ENCODE measurements around the gene EPS8L2. TPM values are rescaled to one million over a fixed set of nuclear protein-coding genes. Genes with fewer than 3 reads are reported as not detected.

The EPS8L2 gene
- total and polyA plus RNA-seq, 10 of the 15 experiments (the other 5 are each of a cell fraction or from before 2014, with no cell fraction given), result 0.76 to 20.0 (median 9.7) TPM

DNA sequence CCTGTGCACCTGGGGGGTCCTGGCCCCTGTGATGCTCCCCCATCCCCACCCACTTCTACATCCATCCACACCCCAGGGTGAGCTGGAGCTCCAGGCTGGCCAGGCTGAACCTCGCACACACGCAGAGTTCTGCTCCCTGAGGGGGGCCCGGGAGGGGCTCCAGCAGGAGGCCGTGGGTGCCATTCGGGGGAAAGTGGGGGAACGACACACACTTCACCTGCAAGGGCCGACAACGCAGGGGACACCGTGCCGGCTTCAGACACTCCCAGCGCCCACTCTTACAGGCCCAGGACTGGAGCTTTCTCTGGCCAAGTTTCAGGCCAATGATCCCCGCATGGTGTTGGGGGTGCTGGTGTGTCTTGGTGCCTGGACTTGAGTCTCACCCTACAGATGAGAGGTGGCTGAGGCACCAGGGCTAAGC is 21.3 kb downstream of the EPS8L2 start (continued):
- TF ChIP-seq ZBTB33 (IDR thresholded peaks at IDR 0.05), result no peak
- TF ChIP-seq, protein P1, sequence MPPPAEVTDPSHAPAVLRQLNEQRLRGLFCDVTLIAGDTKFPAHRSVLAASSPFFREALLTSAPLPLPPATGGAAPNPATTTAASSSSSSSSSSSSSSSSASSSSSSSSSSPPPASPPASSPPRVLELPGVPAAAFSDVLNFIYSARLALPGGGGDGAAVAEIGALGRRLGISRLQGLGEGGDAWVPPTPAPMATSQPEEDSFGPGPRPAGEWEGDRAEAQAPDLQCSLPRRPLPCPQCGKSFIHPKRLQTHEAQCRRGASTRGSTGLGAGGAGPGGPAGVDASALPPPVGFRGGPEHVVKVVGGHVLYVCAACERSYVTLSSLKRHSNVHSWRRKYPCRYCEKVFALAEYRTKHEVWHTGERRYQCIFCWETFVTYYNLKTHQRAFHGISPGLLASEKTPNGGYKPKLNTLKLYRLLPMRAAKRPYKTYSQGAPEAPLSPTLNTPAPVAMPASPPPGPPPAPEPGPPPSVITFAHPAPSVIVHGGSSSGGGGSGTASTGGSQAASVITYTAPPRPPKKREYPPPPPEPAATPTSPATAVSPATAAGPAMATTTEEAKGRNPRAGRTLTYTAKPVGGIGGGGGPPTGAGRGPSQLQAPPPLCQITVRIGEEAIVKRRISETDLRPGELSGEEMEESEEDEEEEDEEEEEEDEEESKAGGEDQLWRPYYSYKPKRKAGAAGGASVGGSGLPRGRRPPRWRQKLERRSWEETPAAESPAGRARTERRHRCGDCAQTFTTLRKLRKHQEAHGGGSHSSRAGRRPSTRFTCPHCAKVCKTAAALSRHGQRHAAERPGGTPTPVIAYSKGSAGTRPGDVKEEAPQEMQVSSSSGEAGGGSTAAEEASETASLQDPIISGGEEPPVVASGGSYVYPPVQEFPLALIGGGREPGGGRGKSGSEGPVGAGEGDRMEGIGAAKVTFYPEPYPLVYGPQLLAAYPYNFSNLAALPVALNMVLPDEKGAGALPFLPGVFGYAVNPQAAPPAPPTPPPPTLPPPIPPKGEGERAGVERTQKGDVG (CRISPR knock-in tag; IDR thresholded peaks at IDR 0.05), result no peak
- no peak for TF ChIP-seq PRDM15 (CRISPR knock-in tag; IDR thresholded peaks at IDR 0.05)
- TF ChIP-seq HDAC6 (IDR thresholded peaks at IDR 0.05; ENCODE audit: unreplicated experiment), result no peak
- no peak for TF ChIP-seq MTA2 (IDR thresholded peaks at IDR 0.05; ENCODE audit: low read depth)

All from GM12878 (cell line).